22Rv1 (cell line): ENCODE results near the gene SLC2A13.
"Not testable (repeated sequence)": the region's sequence is repeated elsewhere in the genome, so short reads cannot be mapped to it uniquely, and the experiment has no call there.

ENCODE experiments used
- H3K27ac ChIP-seq: fragments of 450-650 bp; 2 replicates; pipeline ENCODE4 v1.5.1; 2017
- ZFX ChIP-seq: fragments of 450-650 bp; IDR thresholded peaks from 2 replicates; pipeline ENCODE4 v1.6.1; 2017; ENCODE audit warnings: antibody characterized with exemption, borderline replicate concordance
- TF ChIP-seq, protein P1 (sequence below): fragments of 450-650 bp; IDR thresholded peaks from 2 replicates; pipeline ENCODE4 v1.5.1; 2017; ENCODE audit warnings: mild to moderate bottlenecking

Gene SLC2A13

DNA sequence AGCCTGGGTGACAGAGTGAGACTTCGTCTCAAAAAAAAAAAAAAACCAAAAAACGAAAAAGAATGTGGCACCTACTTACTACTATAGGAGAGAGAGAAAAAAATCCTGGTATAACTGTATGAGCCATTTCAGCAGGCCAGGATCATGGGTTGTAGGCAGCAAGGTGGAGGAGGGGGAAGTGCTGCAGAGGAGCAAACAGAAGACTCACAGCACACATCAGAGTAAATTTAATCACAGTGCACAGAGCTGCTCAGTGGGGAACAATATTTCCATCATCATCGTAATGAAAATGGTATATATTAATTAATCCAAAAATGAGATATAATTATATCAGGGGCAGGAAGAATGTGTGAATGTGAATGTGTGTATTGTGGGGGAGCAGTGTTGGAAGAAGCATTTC lies 175.8 kb downstream of the SLC2A13 start:
- H3K27ac ChIP-seq, result no peak overlapping the region
- TF ChIP-seq, protein P1, sequence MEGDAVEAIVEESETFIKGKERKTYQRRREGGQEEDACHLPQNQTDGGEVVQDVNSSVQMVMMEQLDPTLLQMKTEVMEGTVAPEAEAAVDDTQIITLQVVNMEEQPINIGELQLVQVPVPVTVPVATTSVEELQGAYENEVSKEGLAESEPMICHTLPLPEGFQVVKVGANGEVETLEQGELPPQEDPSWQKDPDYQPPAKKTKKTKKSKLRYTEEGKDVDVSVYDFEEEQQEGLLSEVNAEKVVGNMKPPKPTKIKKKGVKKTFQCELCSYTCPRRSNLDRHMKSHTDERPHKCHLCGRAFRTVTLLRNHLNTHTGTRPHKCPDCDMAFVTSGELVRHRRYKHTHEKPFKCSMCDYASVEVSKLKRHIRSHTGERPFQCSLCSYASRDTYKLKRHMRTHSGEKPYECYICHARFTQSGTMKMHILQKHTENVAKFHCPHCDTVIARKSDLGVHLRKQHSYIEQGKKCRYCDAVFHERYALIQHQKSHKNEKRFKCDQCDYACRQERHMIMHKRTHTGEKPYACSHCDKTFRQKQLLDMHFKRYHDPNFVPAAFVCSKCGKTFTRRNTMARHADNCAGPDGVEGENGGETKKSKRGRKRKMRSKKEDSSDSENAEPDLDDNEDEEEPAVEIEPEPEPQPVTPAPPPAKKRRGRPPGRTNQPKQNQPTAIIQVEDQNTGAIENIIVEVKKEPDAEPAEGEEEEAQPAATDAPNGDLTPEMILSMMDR, result no peak
- TF ChIP-seq ZFX, result no peak

DNA sequence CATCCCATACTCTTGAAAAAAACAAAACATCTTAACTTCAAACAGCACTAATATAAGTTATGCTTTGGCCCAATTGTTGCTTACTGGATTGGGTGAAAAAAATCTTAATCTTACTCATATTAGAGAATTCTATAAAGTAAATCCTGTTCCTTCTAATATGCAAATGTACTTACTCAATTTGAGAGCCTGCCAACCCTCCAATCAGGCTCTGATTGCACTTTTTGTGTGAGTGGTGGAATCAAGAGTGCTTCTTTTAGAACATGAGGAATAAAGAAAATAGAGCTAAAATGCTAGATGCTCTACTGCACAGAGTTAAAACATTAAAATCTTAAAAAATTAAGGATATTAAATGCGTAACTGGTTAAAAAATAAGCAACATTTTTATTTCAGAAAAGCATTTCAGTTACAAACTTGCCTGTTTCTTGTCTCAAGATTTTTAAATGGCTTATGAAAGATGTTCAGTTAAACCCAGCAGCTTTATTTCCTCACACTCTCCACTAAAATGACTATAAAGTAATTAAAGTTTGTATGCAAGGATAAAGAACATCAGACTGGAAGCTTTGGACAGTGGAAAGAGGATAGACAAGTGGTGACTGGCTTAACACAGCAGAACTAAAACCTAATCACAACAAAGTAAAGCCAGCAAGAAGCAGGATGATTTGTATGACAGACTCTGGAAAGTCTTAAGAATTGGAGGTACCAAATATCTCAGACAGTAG lies 177.5 kb downstream of the SLC2A13 start:
- no peak for TF ChIP-seq ZFX
- TF ChIP-seq, protein P1, result no peak
- no peak overlapping the region for H3K27ac ChIP-seq

DNA sequence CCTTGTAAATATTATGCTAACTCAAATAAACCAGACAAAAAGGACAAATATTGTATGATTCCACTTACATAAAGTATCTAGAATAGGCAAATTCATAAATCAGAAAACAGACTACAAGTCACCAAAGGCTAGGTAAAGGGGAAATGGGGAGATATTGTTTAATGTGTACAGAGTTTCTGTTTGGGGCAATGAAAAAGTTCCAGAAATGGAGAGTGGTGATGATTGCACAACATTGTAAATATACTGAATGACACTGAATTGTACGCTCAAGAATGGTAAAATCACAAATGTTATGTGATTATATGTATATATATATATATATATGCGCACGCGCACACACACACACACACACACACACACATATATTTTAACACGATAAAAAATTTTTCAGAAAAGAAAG lies 182.5 kb downstream of the SLC2A13 start:
- TF ChIP-seq, protein P1, result no peak
- TF ChIP-seq ZFX, result no peak
- no peak overlapping the region for H3K27ac ChIP-seq

DNA sequence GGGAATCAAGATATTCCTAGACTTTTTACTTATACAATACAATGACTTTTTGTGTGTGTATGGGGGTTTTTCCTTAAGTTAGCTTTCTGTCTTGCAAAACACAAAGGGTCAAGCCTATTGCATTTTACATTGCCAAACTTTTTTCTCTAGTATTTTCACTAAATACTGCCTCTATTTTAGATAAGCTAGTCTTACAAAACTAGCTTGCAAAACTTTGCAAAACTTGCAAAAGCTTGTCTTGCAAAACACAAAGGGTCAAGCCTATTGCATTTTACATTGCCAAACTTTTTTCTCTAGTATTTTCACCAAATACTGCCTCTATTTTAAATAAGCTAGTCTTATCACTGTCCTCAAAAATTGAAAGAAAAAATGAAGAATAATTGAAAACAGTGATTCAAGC lies 183.3 kb downstream of the SLC2A13 start:
- H3K27ac ChIP-seq, result not testable (repeated sequence)

DNA sequence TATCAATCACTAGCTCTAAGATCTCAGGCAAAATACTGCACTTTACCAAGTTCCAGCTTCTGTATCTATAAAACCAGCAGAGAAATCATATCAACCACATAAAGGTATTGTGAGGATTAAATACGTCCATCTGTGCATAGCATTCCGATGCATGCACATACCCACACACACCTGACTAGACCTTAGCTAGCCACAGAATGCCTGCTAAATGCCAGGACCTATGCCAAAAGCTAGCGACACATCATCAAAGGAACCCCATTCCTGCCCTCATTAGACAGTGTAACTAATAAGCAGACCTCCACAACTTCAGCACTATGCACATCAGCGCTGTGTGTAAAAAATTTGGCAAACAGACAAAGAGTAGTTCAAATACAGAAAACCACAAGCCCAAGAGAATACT lies 185.2 kb downstream of the SLC2A13 start:
- H3K27ac ChIP-seq, result no peak overlapping the region
- TF ChIP-seq, protein P1, result no peak
- TF ChIP-seq ZFX, result no peak

DNA sequence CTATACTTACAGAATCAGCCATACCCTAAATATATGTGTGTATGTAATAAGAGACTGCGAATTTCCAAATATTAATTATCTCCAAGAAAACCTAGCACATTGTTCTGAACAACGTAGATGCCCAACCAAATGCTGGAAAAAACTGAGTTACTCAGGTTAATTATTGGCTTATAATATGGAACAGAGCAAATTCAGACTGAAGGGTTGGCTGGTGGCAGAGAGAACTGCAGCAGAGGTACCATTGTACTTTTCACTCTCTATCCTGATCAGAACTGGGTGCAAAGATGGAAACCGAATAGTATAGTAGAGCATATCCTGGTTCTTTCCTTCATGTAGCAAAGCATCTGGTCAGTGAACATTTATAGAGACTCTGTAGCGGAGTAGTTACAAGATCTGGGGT lies 185.7 kb downstream of the SLC2A13 start:
- no peak overlapping the region for H3K27ac ChIP-seq
- TF ChIP-seq, protein P1, result no peak
- TF ChIP-seq ZFX, result no peak

DNA sequence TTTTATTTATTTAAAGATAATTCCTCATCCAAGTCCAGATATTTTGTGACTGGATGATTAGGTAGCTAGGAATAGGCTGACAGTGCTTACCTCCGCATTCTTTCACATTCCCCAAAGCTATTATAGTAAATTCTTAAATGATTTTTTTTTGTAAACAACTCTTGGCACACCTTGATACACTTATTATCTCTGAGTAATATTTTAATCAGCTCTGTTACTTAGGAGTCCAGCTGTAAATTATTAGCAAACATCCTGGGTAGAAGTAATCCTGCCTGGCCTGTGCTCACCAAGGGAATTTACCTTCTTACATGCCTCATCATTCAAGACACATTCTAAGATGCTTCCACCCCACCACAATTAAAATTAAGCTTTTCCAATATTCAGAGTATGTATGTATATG lies 186.1 kb downstream of the SLC2A13 start:
- TF ChIP-seq, protein P1, result no peak
- TF ChIP-seq ZFX, result no peak
- H3K27ac ChIP-seq, result no peak overlapping the region

DNA sequence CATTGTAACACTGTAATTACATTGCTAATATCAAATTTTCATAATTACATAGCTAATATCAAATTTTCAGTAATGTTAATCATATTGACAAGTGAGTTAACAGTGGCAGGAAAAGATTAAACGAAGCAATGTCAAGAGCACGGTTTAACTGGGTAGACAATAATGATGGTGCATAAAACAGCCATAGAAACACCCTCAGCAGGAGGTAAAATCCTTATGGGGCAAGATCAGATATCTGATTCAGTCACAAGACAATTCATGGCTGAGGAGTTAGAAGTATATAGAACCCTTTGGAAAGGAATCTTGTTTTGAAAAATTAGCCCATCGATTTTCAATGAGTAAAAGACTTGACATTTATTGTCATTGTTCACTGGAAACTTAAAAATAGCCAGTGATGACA lies 190.6 kb downstream of the SLC2A13 start:
- no peak overlapping the region for H3K27ac ChIP-seq
- TF ChIP-seq ZFX, result no peak
- TF ChIP-seq, protein P1, result no peak
